ENCODE measurements around the gene OR10A6. TPM values are rescaled to one million over a fixed set of nuclear protein-coding genes. Genes with fewer than 3 reads are reported as not detected.

Gene OR10A6, protein sequence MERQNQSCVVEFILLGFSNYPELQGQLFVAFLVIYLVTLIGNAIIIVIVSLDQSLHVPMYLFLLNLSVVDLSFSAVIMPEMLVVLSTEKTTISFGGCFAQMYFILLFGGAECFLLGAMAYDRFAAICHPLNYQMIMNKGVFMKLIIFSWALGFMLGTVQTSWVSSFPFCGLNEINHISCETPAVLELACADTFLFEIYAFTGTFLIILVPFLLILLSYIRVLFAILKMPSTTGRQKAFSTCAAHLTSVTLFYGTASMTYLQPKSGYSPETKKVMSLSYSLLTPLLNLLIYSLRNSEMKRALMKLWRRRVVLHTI
- total RNA-seq: not detected

DNA sequence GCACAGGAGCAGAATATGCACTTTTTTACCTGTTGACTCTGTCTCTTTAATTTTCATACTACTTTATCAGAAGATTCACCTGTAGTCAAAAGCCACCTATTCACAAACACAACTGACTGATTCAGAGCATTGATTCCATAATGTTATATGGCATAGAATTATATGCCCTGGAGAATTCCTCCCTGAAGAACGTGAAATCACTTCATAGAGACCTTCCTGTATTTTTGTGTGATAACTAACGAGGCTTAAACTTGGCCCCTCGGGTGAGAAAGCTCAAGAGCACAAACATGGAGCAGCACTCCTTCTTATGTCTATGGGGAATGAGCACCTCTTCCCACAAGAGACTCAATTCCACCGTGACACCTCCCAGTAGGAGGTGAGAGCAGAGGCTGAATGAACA, at the start of gene OR10A6:
TSS of gene OR10A6 (minus strand) at position 101 of the 400 bp plus-strand sequence. CDS start 2,606 bp downstream, outside the sequence.
- ChIA-PET POLR2A (no interaction called here), CTCF (no interaction called here)
- Mint-ChIP-seq H3K27me3 (ENCODE audit: low read depth) (peaks cover 12% of the 10 kb centered on the region), H3K4me3 (no peak within 1 kb of the TSS), H3K4me1 (ENCODE audit: low read depth) (no peaks in the 10 kb centered on the region), H3K36me3 (ENCODE audit: low read depth) (no peaks in the 10 kb centered on the region), H3K9me3 (ENCODE audit: insufficient read depth) (no peaks in the 10 kb centered on the region), H3K27ac (no peak within 1 kb of the TSS)
- ATAC-seq: no peak
- no peak for DNase-seq

DNA sequence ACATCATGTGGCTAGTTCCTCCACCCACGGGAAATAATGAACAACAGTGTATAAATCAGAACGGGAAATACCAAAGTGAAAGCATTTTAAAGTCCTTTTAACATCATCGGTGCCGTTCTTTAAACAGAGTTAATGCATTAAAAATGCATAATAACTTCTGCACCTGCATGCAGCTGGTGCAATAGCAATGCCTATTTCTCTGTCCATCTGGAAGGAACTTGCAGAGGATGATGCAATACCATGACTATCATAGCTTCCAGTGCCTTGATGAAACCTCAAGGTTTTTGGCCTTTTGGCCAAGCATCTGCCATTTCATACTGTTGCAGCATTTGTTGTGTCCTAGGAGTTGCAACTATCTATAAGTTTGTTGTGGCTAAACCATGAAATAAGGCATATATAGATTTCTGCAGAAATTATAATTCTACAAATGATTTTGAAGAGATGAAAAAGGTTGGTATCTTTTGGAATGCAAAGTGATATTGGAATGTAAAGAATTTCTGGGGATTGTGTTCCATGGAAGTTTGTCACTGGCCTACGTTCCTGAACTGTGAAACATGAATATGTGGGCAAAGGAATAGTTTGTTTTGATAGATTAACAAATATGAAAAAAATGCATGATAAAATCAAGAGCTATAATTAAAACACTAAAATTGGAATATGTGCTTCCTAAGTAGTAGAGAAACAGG, 46.3 kb upstream of the OR10A6 start:
- Mint-ChIP-seq H3K4me1 (ENCODE audit: low read depth) (no peaks in the 10 kb centered on the region), H3K27ac (no peak overlapping the region), H3K4me3 (no peak overlapping the region), H3K27me3 (ENCODE audit: low read depth) (no peaks in the 10 kb centered on the region), H3K36me3 (ENCODE audit: low read depth) (no peaks in the 10 kb centered on the region), H3K9me3 (ENCODE audit: insufficient read depth) (no peaks in the 10 kb centered on the region)
- ChIA-PET CTCF (interaction anchor here (1.7 to 2.1 kb wide), 2 partner anchors 10 to 56 kb away, joined by 3 to 13 read pairs; partner anchors contain the start of gene EIF3F), POLR2A (no interaction called here)
- DNase-seq: no peak
- ATAC-seq: no peak

DNA sequence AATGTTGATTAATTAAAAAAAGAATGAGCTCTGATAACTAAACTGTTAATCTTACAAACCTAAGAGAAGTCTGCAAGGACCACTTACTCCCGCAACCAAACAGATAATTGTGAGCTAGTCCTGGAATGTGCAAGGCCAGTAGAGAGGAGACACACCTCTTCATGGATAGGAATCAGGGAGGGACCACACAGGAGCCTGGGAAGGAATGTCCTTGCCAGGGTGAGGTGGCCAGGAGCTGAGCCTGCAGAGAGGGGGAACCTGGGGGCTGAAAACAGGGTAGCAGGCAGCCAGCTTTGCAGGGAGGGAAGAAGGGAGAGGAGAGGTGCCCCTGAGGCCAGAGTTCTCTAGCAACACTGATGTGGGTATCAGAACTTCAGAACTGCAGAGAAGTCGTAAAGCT, 43.6 kb upstream of the OR10A6 start:
- Mint-ChIP-seq H3K4me3 (no peak overlapping the region), H3K36me3 (ENCODE audit: low read depth) (no peaks in the 10 kb centered on the region), H3K27ac (no peak overlapping the region), H3K27me3 (ENCODE audit: low read depth) (peaks cover 2% of the 10 kb centered on the region), H3K4me1 (ENCODE audit: low read depth) (no peaks in the 10 kb centered on the region), H3K9me3 (ENCODE audit: insufficient read depth) (no peaks in the 10 kb centered on the region)
- POLR2A ChIA-PET: no interaction called here
- CTCF ChIA-PET: interaction anchor here (0.8 to 2.8 kb wide), 2 partner anchors 12 to 82 kb away, joined by 3 to 10 read pairs; partner anchors contain the start of gene EIF3F
- no peak for ATAC-seq
- no peak for DNase-seq

DNA sequence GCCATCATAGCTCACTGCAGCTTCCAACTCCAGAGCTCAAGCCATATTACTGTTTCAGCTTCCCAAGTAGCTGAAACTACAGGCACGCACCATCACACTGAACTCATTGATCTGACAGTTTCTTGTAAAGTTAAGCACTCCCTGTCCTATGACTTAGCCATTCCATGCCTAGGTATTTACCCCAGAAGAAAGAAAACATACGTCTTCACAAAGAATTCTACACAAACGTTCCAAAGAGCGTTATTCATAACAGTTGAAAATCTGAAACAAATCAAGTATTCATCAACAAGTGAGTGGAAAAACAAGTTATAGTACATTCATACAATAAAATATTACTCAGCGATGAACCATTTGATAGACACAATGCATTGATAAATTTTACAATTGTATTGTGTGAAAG, 41.9 kb upstream of the OR10A6 start:
- Mint-ChIP-seq H3K9me3 (ENCODE audit: insufficient read depth) (no peaks in the 10 kb centered on the region), H3K27me3 (ENCODE audit: low read depth) (peaks cover 6% of the 10 kb centered on the region), H3K4me3 (no peak overlapping the region), H3K36me3 (ENCODE audit: low read depth) (no peaks in the 10 kb centered on the region), H3K4me1 (ENCODE audit: low read depth) (no peaks in the 10 kb centered on the region), H3K27ac (no peak overlapping the region)
- no peak for DNase-seq
- CTCF ChIA-PET: no interaction called here
- no peak for ATAC-seq
- POLR2A ChIA-PET: interaction anchor here (0.6 kb wide), 1 partner anchor 261 kb away, joined by 3 read pairs; no protein-coding TSS in a partner anchor

DNA sequence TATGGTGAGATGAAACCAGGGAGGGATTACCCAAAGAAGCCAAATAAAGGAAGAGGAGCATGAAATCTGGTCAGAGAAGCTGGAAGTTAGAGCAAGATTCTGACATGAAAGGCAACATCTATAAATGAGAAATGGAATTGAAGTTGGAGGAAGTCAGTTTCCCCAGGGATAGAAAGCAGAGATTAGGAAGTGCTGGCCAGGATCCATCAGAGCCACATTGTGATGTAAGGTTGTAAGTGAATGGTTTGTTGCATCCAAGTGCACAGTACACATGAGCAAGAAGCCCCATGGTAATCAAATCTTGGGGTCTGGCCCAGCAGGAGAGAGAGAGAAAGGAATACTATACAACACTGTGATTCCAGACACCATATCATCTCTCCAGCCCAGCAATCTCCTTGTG, 40.8 kb upstream of the OR10A6 start:
- ATAC-seq (no peak), DNase-seq (no peak)
- H3K27ac Mint-ChIP-seq: no peak overlapping the region
- no peaks in the 10 kb centered on the region for H3K9me3 Mint-ChIP-seq (ENCODE audit: insufficient read depth)
- H3K27me3 Mint-ChIP-seq (ENCODE audit: low read depth): peaks cover 8% of the 10 kb centered on the region
- ChIA-PET POLR2A (no interaction called here), CTCF (no interaction called here)
- H3K4me3 Mint-ChIP-seq: no peak overlapping the region
- H3K4me1 Mint-ChIP-seq (ENCODE audit: low read depth): no peaks in the 10 kb centered on the region
- H3K36me3 Mint-ChIP-seq (ENCODE audit: low read depth): no peaks in the 10 kb centered on the region

DNA sequence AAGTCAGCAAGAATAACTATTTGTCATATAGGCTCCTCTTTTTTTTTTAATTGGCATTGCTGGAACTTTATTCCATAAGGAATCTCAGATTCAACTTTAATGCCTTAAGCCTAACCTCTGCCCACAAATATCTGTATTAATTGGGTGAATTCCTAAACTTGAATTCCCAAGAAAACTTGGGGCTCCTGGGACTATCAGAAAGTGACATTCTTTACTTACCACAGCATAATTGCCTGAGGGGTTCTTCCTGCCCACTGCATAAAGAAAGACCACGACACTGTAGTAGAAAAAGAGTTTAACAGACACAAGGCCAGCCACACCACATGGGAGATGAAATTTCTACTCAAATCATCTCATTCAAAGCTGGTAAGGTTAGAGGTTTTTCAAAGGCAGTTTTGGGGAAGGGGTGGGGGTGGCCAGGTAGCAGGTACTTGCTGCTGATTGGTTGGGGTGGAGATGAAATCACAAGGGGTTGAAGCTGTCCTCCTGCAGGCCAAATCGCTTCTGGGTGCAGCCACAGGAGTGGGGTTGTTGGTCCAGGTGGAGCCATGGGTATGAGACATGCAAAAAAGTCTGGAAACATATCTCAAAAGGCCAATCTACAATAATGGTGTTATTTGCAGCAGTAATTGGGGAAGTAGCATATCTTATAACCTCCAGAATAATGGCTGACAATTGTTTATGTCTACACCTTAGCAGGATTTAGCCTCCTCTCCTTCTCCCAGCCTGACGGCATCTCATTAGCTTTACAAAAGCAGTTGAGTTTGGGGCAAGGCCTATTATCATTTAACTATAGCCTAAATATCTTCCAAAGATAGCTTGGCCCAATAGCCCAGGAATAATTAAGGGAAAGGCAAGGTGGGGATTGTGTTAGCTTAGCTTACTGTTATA, 38.9 kb upstream of the OR10A6 start:
- DNase-seq: no peak
- ChIA-PET POLR2A (no interaction called here), CTCF (interaction anchor here (0.7 to 1.2 kb wide), 3 partner anchors 19 to 88 kb away, joined by 3 to 4 read pairs (median 3); no protein-coding TSS in a partner anchor)
- H3K27ac Mint-ChIP-seq: no peak overlapping the region
- no peaks in the 10 kb centered on the region for H3K9me3 Mint-ChIP-seq (ENCODE audit: insufficient read depth)
- no peak overlapping the region for H3K4me3 Mint-ChIP-seq
- peaks cover 10% of the 10 kb centered on the region for H3K27me3 Mint-ChIP-seq (ENCODE audit: low read depth)
- no peaks in the 10 kb centered on the region for H3K4me1 Mint-ChIP-seq (ENCODE audit: low read depth)
- no peaks in the 10 kb centered on the region for H3K36me3 Mint-ChIP-seq (ENCODE audit: low read depth)
- no peak for ATAC-seq

DNA sequence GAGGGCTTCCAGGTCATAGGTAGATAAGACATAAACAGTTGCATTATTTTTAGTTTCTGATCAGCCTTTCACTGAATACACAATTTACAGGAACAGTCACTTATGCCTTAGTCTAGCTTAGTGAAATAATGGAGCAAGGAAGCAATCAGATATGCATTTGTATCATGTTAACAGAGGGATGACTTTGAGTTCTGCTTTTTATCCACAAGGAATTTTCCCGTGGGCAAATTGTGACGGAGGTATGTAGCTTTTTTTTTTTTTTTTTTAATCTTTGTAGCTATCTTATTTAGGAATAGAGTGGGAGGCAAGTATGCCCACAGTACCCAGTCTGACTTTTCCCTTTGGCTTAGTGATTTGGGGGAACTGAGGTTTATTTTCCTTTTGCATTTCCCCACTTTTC, 37.6 kb upstream of the OR10A6 start:
- Mint-ChIP-seq H3K9me3 (ENCODE audit: insufficient read depth) (no peaks in the 10 kb centered on the region), H3K27me3 (ENCODE audit: low read depth) (peaks cover 10% of the 10 kb centered on the region), H3K4me1 (ENCODE audit: low read depth) (no peaks in the 10 kb centered on the region), H3K4me3 (no peak overlapping the region), H3K27ac (no peak overlapping the region), H3K36me3 (ENCODE audit: low read depth) (no peaks in the 10 kb centered on the region)
- CTCF ChIA-PET: interaction anchor here (0.8 to 1.2 kb wide), 3 partner anchors 9 to 131 kb away, joined by 3 to 4 read pairs (median 3); no protein-coding TSS in a partner anchor
- POLR2A ChIA-PET: no interaction called here
- ATAC-seq: no peak
- DNase-seq: no peak

DNA sequence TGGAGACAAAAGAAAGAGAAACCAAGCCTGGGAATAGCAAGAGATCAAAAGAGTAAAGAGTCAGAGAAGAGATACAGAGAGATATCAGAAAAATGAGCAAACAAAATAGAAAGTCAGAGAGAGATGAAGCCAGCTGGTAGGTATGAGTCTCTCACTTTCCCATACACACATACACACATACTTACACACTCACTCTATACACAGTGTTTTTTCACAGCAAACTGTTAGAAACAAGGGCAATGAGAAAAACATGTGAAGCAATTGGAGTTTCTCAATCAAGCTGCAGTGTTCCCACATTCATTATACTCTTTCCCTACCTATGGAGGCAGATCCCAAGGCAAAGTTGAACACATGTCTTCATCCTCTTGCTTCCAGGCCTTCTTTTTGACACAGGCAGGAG, 36.8 kb upstream of the OR10A6 start:
- ChIA-PET POLR2A (no interaction called here), CTCF (interaction anchor here (1.1 kb wide), 1 partner anchor 19 kb away, joined by 3 read pairs; the partner anchor contains the start of gene EIF3F)

DNA sequence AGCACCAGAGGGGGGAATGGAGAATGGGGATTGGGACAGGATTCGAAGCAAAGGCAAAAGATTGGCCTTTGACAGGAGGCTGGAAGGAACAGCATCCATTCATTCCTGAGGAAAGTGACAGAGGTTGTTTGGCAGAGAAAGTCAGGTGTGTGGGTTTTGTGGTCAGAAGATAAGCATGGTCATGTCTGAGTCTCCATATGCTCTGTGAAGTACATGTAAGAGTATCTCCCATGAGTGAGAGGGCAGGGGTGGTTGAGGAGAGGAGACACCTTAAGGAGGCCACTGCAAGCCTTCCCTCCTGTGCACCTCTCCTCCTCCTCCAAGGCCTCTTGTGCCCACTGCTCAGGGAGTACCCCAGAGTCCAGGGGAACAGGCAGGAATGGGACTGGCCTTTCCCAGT, 36.0 kb upstream of the OR10A6 start:
- Mint-ChIP-seq H3K9me3 (ENCODE audit: insufficient read depth) (no peaks in the 10 kb centered on the region), H3K4me3 (no peak overlapping the region), H3K27me3 (ENCODE audit: low read depth) (peaks cover 10% of the 10 kb centered on the region), H3K27ac (no peak overlapping the region), H3K4me1 (ENCODE audit: low read depth) (no peaks in the 10 kb centered on the region), H3K36me3 (ENCODE audit: low read depth) (no peaks in the 10 kb centered on the region)
- no peak for DNase-seq
- CTCF ChIA-PET: interaction anchor here (1.1 kb wide), 1 partner anchor 20 kb away, joined by 3 read pairs; the partner anchor contains the start of gene EIF3F
- no peak for ATAC-seq
- POLR2A ChIA-PET: no interaction called here

More for the DNA sequence above, 36.8 kb upstream of the OR10A6 start:
- DNase-seq: no peak
- Mint-ChIP-seq H3K27ac (no peak overlapping the region), H3K36me3 (ENCODE audit: low read depth) (no peaks in the 10 kb centered on the region), H3K4me1 (ENCODE audit: low read depth) (no peaks in the 10 kb centered on the region), H3K27me3 (ENCODE audit: low read depth) (peaks cover 10% of the 10 kb centered on the region), H3K4me3 (no peak overlapping the region), H3K9me3 (ENCODE audit: insufficient read depth) (no peaks in the 10 kb centered on the region)
- no peak for ATAC-seq

DNA sequence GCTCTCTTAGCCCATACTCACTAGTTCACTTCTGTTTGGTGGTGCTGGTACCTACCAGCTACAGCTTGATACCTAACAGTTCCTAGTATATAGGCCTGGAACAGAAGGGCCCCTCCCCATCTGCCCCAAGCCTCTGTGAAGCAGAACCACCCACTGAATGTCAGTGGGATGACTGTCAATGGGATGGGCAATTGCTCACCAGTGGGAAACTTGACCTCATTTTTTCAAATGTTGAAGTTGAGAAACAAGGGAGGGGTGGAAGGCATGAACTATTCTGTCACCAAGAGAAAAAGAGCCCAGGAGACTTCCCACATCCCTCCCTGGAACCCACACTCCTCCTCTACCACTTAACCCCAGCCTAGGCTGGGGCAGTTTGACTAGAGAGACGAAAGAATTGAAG, 34.3 kb upstream of the OR10A6 start, which contains the start of gene NLRP10:
TSS of gene NLRP10 (minus strand) at position 62 of the 400 bp plus-strand sequence. CDS start 1,952 bp downstream, outside the sequence.
- ATAC-seq (no peak), DNase-seq (no peak)
- no peaks in the 10 kb centered on the region for H3K4me1 Mint-ChIP-seq (ENCODE audit: low read depth)
- peaks cover 8% of the 10 kb centered on the region for H3K27me3 Mint-ChIP-seq (ENCODE audit: low read depth)
- no peak within 1 kb of the TSS for H3K27ac Mint-ChIP-seq
- H3K9me3 Mint-ChIP-seq (ENCODE audit: insufficient read depth): no peaks in the 10 kb centered on the region
- no peak within 1 kb of the TSS for H3K4me3 Mint-ChIP-seq
- ChIA-PET POLR2A (no interaction called here), CTCF (no interaction called here)
- no peaks in the 10 kb centered on the region for H3K36me3 Mint-ChIP-seq (ENCODE audit: low read depth)

DNA sequence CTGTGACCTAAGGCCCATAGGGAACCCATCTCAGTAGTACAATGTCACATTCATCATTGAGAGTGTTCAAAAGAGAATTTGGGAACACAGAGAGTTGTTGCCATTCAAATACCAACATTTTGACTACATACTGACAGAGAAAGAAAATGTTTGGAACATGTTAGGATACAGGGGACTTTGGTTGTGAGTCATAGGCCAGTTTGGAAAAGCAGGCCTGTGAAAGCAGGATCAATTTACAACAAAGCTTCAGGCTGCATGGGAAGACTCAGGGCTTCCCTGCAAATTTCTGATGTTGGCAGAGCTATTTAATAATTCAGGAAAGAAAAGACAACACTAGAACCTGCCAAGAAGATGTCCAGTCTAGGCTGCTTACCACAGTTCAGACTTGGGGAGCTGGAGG, 33.8 kb upstream of the OR10A6 start:
- Mint-ChIP-seq H3K27ac (no peak overlapping the region), H3K9me3 (ENCODE audit: insufficient read depth) (no peaks in the 10 kb centered on the region), H3K27me3 (ENCODE audit: low read depth) (peaks cover 8% of the 10 kb centered on the region), H3K4me1 (ENCODE audit: low read depth) (no peaks in the 10 kb centered on the region), H3K4me3 (no peak overlapping the region), H3K36me3 (ENCODE audit: low read depth) (no peaks in the 10 kb centered on the region)
- ATAC-seq: no peak
- CTCF ChIA-PET: no interaction called here
- POLR2A ChIA-PET: no interaction called here
- no peak for DNase-seq

Data from activated CD8-positive, alpha-beta T cell treated with anti-CD3 and anti-CD28 coated beads, Interleukin-2, amount 10 ng/mL, durations not matched to agents 7 days and 5 days (primary cell).